ENCODE results near the gene DISC1.

- TF ChIP-seq CTCF (IDR thresholded peaks at IDR 0.05; ENCODE audit: extremely low read depth in 1 of 2, insufficient read depth in 1 of 2, low read depth in 1 of 2, low read length in 2 of 2) (no peak), POLR2A (IDR thresholded peaks at IDR 0.05; ENCODE audit: low read depth, low read length) (no peak), EZH2 (IDR thresholded peaks at IDR 0.05; ENCODE audit: borderline replicate concordance, low read depth, low read length, severe bottlenecking) (no peak)
- TF ChIP-seq, protein P1, sequence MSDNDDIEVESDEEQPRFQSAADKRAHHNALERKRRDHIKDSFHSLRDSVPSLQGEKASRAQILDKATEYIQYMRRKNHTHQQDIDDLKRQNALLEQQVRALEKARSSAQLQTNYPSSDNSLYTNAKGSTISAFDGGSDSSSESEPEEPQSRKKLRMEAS (IDR thresholded peaks at IDR 0.05; ENCODE audit: insufficient read depth, insufficient read length), result no peak
These were observed 242.8 kb downstream of the DISC1 start for GRCh38 chr1:231869364-231869763.
